A549 treated with AZD9567 at 1 μM for 4 hours (cell line): ENCODE data around the gene CALD1. TPM values are rescaled to one million over a fixed set of nuclear protein-coding genes. Genes with fewer than 3 reads are reported as not detected.

ENCODE experiments used
- total RNA-seq: library from RNA; stranded (reverse); fragments of 200-300 nt; extraction: Qiagen RNA extraction; gene quantifications from 5 replicates; pipeline ENCODE4 v1.2.3, GENCODE V29; 2022; ENCODE audit not compliant: insufficient read depth

The CALD1 gene, protein sequence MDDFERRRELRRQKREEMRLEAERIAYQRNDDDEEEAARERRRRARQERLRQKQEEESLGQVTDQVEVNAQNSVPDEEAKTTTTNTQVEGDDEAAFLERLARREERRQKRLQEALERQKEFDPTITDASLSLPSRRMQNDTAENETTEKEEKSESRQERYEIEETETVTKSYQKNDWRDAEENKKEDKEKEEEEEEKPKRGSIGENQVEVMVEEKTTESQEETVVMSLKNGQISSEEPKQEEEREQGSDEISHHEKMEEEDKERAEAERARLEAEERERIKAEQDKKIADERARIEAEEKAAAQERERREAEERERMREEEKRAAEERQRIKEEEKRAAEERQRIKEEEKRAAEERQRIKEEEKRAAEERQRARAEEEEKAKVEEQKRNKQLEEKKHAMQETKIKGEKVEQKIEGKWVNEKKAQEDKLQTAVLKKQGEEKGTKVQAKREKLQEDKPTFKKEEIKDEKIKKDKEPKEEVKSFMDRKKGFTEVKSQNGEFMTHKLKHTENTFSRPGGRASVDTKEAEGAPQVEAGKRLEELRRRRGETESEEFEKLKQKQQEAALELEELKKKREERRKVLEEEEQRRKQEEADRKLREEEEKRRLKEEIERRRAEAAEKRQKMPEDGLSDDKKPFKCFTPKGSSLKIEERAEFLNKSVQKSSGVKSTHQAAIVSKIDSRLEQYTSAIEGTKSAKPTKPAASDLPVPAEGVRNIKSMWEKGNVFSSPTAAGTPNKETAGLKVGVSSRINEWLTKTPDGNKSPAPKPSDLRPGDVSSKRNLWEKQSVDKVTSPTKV
- 88.7 to 145 TPM (median 137 TPM) in 5 replicates for total RNA-seq

GRCh38 chr7:134778941-134779740 is at the start of gene CALD1:
CALD1 (plus strand) TSS chr7:134779634; CDS start chr7:134867734, 88,100 bp downstream.

GRCh38 chr7:134986363-134987251 is 207.2 kb downstream of the CALD1 start, which contains the start of gene AGBL3:
AGBL3 (plus strand) TSS chr7:134986508; CDS start chr7:134987934, 1,426 bp downstream.

Other genes with a start within 250 kb of the CALD1 start
- gene AKR1B15, start 230.5 kb upstream of the CALD1 start, total RNA-seq, result 18.3 to 39.4 TPM (median 34.7 TPM) in 5 replicates
- gene BPGM, start 132.8 kb upstream of the CALD1 start, total RNA-seq, result 14.4 to 21.4 TPM (median 17.6 TPM) in 5 replicates
- gene AGBL3, start 206.9 kb downstream of the CALD1 start, total RNA-seq, result 0.87 to 1.2 TPM (median 0.92 TPM) in 4 of 5 replicates, not detected in the other